Parathyroid adenoma (tissue), 2 donors: ENCODE results near the gene MYO19.

ENCODE experiments used
- H2AFZ ChIP-seq: fragments of 300-600 bp; sonication (generic); one replicate; pipeline ENCODE4 v1.7.0; 2017; ENCODE audit warnings: antibody characterized with exemption, mild to moderate bottlenecking
- H3K27ac ChIP-seq: fragments of 300-600 bp; sonication (generic); one replicate; pipeline ENCODE4 v1.7.0; 2017
- H3K27me3 ChIP-seq: fragments of 300-600 bp; sonication (generic); one replicate; pipeline ENCODE4 v1.7.0; 2017; ENCODE audit warnings: low read length; ENCODE audit not compliant: control insufficient read depth, insufficient read depth
- H3K36me3 ChIP-seq: fragments of 300-600 bp; sonication (generic); one replicate; pipeline ENCODE4 v1.7.0; 2017; ENCODE audit warnings: low read length; ENCODE audit not compliant: control insufficient read depth, insufficient read depth
- H3K4me1 ChIP-seq: fragments of 300-600 bp; sonication (generic); one replicate; pipeline ENCODE4 v1.7.0; 2017; ENCODE audit warnings: control low read depth
- H3K4me2 ChIP-seq: fragments of 300-600 bp; sonication (generic); one replicate; pipeline ENCODE4 v1.7.0; 2017; ENCODE audit warnings: low read length
- H3K4me3 ChIP-seq: fragments of 300-600 bp; sonication (generic); one replicate; pipeline ENCODE4 v1.7.0; 2017; ENCODE audit warnings: low read depth, low read length
- H3K79me2 ChIP-seq: fragments of 300-600 bp; sonication (generic); one replicate; pipeline ENCODE4 v1.7.0; 2017; ENCODE audit warnings: control low read depth
- H3K9ac ChIP-seq: fragments of 300-600 bp; sonication (generic); one replicate; pipeline ENCODE4 v1.7.0; 2017; ENCODE audit warnings: mild to moderate bottlenecking
- H3K9me3 ChIP-seq: fragments of 300-600 bp; sonication (generic); one replicate; pipeline ENCODE4 v1.7.0; 2017; ENCODE audit warnings: low read length; ENCODE audit not compliant: control insufficient read depth
- CTCF ChIP-seq: fragments of 300-600 bp; sonication (generic); IDR thresholded peaks from one replicate; pipeline ENCODE4 v1.7.0; 2017; ENCODE audit warnings: antibody characterized with exemption, mild to moderate bottlenecking
- donor health status: primary hyperparathyroidism.

Gene MYO19

GRCh38 chr17:36498560-36499300 lies 35.9 kb downstream of the MYO19 start:
- peaks cover under 1% of the 10 kb centered on the region for H3K79me2 ChIP-seq
- H3K9ac ChIP-seq: no peak overlapping the region
- no peak overlapping the region for H2AFZ ChIP-seq
- H3K4me3 ChIP-seq: no peak overlapping the region
- H3K27ac ChIP-seq: no peak overlapping the region
- H3K4me2 ChIP-seq: no peak overlapping the region
- H3K4me1 ChIP-seq: peaks cover 8% of the 10 kb centered on the region
- H3K9me3 ChIP-seq: no peaks in the 10 kb centered on the region
- H3K36me3 ChIP-seq: no peaks in the 10 kb centered on the region
- H3K27me3 ChIP-seq: no peaks in the 10 kb centered on the region
- no peak for TF ChIP-seq CTCF

GRCh38 chr17:36498155-36498554 lies 36.5 kb downstream of the MYO19 start:
- Histone ChIP-seq H3K27ac (no peak overlapping the region), H3K4me3 (no peak overlapping the region), H3K4me1 (peaks cover 10% of the 10 kb centered on the region), H3K4me2 (no peak overlapping the region), H3K9ac (no peak overlapping the region), H3K9me3 (no peaks in the 10 kb centered on the region), H3K27me3 (no peaks in the 10 kb centered on the region), H2AFZ (no peak overlapping the region), H3K36me3 (no peaks in the 10 kb centered on the region), H3K79me2 (no peaks in the 10 kb centered on the region)
- no peak for TF ChIP-seq CTCF

GRCh38 chr17:36496018-36496789 lies 38.5 kb downstream of the MYO19 start:
- H2AFZ ChIP-seq: no peak overlapping the region
- H3K4me2 ChIP-seq: no peak overlapping the region
- H3K27ac ChIP-seq: no peak overlapping the region
- H3K9me3 ChIP-seq: no peaks in the 10 kb centered on the region
- H3K9ac ChIP-seq: no peak overlapping the region
- H3K79me2 ChIP-seq: peaks cover 2% of the 10 kb centered on the region
- TF ChIP-seq CTCF: no peak
- H3K27me3 ChIP-seq: no peaks in the 10 kb centered on the region
- H3K4me3 ChIP-seq: no peak overlapping the region
- peaks cover 10% of the 10 kb centered on the region for H3K4me1 ChIP-seq
- H3K36me3 ChIP-seq: no peaks in the 10 kb centered on the region

- Histone ChIP-seq H3K79me2 (peaks cover 2% of the 10 kb centered on the region), H3K27ac (no peak overlapping the region), H3K9me3 (no peaks in the 10 kb centered on the region), H2AFZ (no peak overlapping the region), H3K9ac (no peak overlapping the region), H3K4me3 (no peak overlapping the region), H3K4me1 (peaks cover 10% of the 10 kb centered on the region), H3K27me3 (no peaks in the 10 kb centered on the region), H3K36me3 (no peaks in the 10 kb centered on the region), H3K4me2 (no peak overlapping the region)
- no peak for TF ChIP-seq CTCF
Observed at GRCh38 chr17:36495076-36495578, 39.5 kb downstream of the MYO19 start.
